GM18519 (cell line): ENCODE results near the gene NIM1K.
"Not testable (repeated sequence)": the region's sequence is repeated elsewhere in the genome, so short reads cannot be mapped to it uniquely, and the experiment has no call there.

Experiments used
- ATAC-seq: cut with Tn5 transposase; IDR thresholded peaks from one replicate; pipeline ENCODE4 v1.9.1; 2021; ENCODE audit warnings: mild to moderate bottlenecking, moderate library complexity; ENCODE audit not compliant: unreplicated experiment, low FRiP score

The NIM1K gene

GRCh38 chr5:43312076-43312661 lies 120.1 kb downstream of the NIM1K start:
- no peak for ATAC-seq

- no peak for ATAC-seq
Observed at GRCh38 chr5:43312699-43313034, 120.6 kb downstream of the NIM1K start.

- ATAC-seq: peak; percentile 93
Observed at GRCh38 chr5:43313035-43313853, 121.2 kb downstream of the NIM1K start, which contains the start of gene HMGCS1. HMGCS1 (minus strand) TSS chr5:43313412; CDS start chr5:43298965, 14,447 bp downstream.

- ATAC-seq: no peak
Observed at GRCh38 chr5:43313854-43314457, 121.9 kb downstream of the NIM1K start.

GRCh38 chr5:43314724-43315123 lies 122.7 kb downstream of the NIM1K start:
- ATAC-seq: no peak

GRCh38 chr5:43315263-43315662 lies 123.2 kb downstream of the NIM1K start:
- ATAC-seq: no peak

- no peak for ATAC-seq
Observed at GRCh38 chr5:43315682-43316081, 123.7 kb downstream of the NIM1K start.

- ATAC-seq: no peak
Observed at GRCh38 chr5:43316421-43316820, 124.4 kb downstream of the NIM1K start.

GRCh38 chr5:43320846-43321245 lies 128.8 kb downstream of the NIM1K start:
- ATAC-seq: no peak

- not testable (repeated sequence) for ATAC-seq
Observed at GRCh38 chr5:43323488-43323887, 131.5 kb downstream of the NIM1K start.

GRCh38 chr5:43325624-43326023 lies 133.6 kb downstream of the NIM1K start:
- ATAC-seq: not testable (repeated sequence)
